IMR-90 (cell line): Measurements from ENCODE around the gene CNDP1. TPM values are rescaled to one million over a fixed set of nuclear protein-coding genes. Genes with fewer than 3 reads are reported as not detected.

Experiments
- ATAC-seq: fragments of 200-7000 bp; cut with Tn5 transposase; 2 replicates; pipeline ENCODE4 v1.9.1; 2020; ENCODE audit warnings: low read depth, mild to moderate bottlenecking, moderate library complexity
- BruUV-seq: library from RNA; stranded (reverse); fragments of 400-500 nt; replicated peaks from 2 replicates; lab custom pipeline; 2021; lab: Mats Ljungman, UMichigan
- CTCF ChIA-PET: fragments of 300-600 bp; formaldehyde crosslinking; extraction: SDS; loops from one replicate; lab custom pipeline; 2021; ENCODE audit warnings: antibody characterized with exemption; lab: Yijun Ruan, JAX
- POLR2A ChIA-PET: fragments of 300-600 bp; sonication (Branson Sonifier 250); formaldehyde crosslinking; loops from one replicate; lab custom pipeline; 2022; ENCODE audit warnings: antibody characterized with exemption; ENCODE audit not compliant: unreplicated experiment; lab: Charles Lee
- DNase-seq: peaks from one replicate; pipeline ENCODE4 v3.0.0; 2013
- H2AFZ ChIP-seq: replicated peaks from 2 replicates; pipeline ENCODE3; 2013; ENCODE audit warnings: low read length, mild to moderate bottlenecking; ENCODE audit not compliant: poor library complexity
- H2AK5ac ChIP-seq: 2 replicates; pipeline ENCODE4 v1.6.1; 2013; ENCODE audit warnings: low read depth, low read length, inconsistent platforms
- H2AK9ac ChIP-seq: replicated peaks from 2 replicates; pipeline ENCODE3; 2013; ENCODE audit warnings: mild to moderate bottlenecking, low read depth, low read length, moderate library complexity; ENCODE audit not compliant: poor library complexity
- H2BK120ac ChIP-seq: 2 replicates; pipeline ENCODE4 v1.6.1; 2013; ENCODE audit warnings: low read depth, low read length, inconsistent platforms
- H2BK15ac ChIP-seq: 3 replicates; pipeline ENCODE4 v1.6.1; 2013; ENCODE audit warnings: low read depth, low read length, inconsistent platforms
- H2BK20ac ChIP-seq: 2 replicates; pipeline ENCODE4 v1.6.1; 2013; ENCODE audit warnings: low read depth, mild to moderate bottlenecking, inconsistent platforms, low read length, moderate library complexity
- H2BK5ac ChIP-seq: 2 replicates; pipeline ENCODE4 v1.6.1; 2013; ENCODE audit warnings: mild to moderate bottlenecking, low read depth, low read length, inconsistent platforms; ENCODE audit not compliant: poor library complexity, severe bottlenecking
- H3K14ac ChIP-seq: replicated peaks from 2 replicates; pipeline ENCODE4 v1.6.1; 2013; ENCODE audit warnings: low read depth, low read length, inconsistent platforms
- H3K18ac ChIP-seq: 2 replicates; pipeline ENCODE4 v1.6.1; 2013; ENCODE audit warnings: low read depth, low read length, control low read depth
- H3K23ac ChIP-seq: 2 replicates; pipeline ENCODE4 v1.6.1; 2013; ENCODE audit warnings: low read depth, low read length, inconsistent platforms
- H3K27ac ChIP-seq: 2 replicates; pipeline ENCODE4 v1.5.1; 2013; ENCODE audit warnings: mild to moderate bottlenecking, control low read depth, low read length; ENCODE audit not compliant: insufficient read depth
- H3K27me3 ChIP-seq: 2 replicates; pipeline ENCODE4 v1.6.1; 2013; ENCODE audit warnings: low read length; ENCODE audit not compliant: control insufficient read depth, insufficient read depth
- H3K36me3 ChIP-seq: 2 replicates; pipeline ENCODE4 v1.6.1; 2013; ENCODE audit warnings: low read length, mixed read lengths; ENCODE audit not compliant: control insufficient read depth, insufficient read depth
- H3K4ac ChIP-seq: 2 replicates; pipeline ENCODE4 v1.6.1; 2013; ENCODE audit warnings: low read depth, low read length, inconsistent platforms
- H3K4me1 ChIP-seq: 2 replicates; pipeline ENCODE4 v1.6.1; 2013; ENCODE audit warnings: low read length, mixed read lengths; ENCODE audit not compliant: control insufficient read depth, insufficient read depth
- H3K4me2 ChIP-seq: 2 replicates; pipeline ENCODE4 v1.6.1; 2013; ENCODE audit warnings: low read depth, mild to moderate bottlenecking, control low read depth, low read length, moderate library complexity
- H3K4me3 ChIP-seq: 2 replicates; pipeline ENCODE4 v1.5.1; 2013; ENCODE audit warnings: low read depth, mild to moderate bottlenecking, control low read depth, low read length, moderate library complexity; ENCODE audit not compliant: insufficient read depth
- H3K56ac ChIP-seq: 2 replicates; pipeline ENCODE4 v1.6.1; 2013; ENCODE audit warnings: low read length, inconsistent platforms; ENCODE audit not compliant: insufficient read depth; ENCODE audit errors: extremely low read depth
- H3K79me1 ChIP-seq, 2 experiments: 2 replicates each; pipeline ENCODE4 v1.6.1; 2013; ENCODE audit warnings: low read length in 2 of 2, inconsistent platforms in 1 of 2, low read depth in 1 of 2
- H3K9ac ChIP-seq: 2 replicates; pipeline ENCODE4 v1.6.1; 2013; ENCODE audit warnings: low read depth, low read length, control low read depth
- H3K9me1 ChIP-seq: 2 replicates; pipeline ENCODE4 v1.6.1; 2013; ENCODE audit warnings: low read length, inconsistent platforms; ENCODE audit not compliant: insufficient read depth
- H3K9me3 ChIP-seq: 2 replicates; pipeline ENCODE4 v1.6.1; 2013; ENCODE audit warnings: low read length; ENCODE audit not compliant: control insufficient read depth, insufficient read depth
- H4K20me1 ChIP-seq: 2 replicates; pipeline ENCODE4 v1.6.1; 2013; ENCODE audit warnings: low read length, inconsistent platforms; ENCODE audit not compliant: insufficient read depth
- H4K5ac ChIP-seq: 2 replicates; pipeline ENCODE4 v1.6.1; 2013; ENCODE audit warnings: mild to moderate bottlenecking, low read depth, low read length, control low read depth
- H4K8ac ChIP-seq, 2 experiments: 2 replicates each; pipeline ENCODE4 v1.6.1; 2013; ENCODE audit warnings: low read depth in 2 of 2, low read length in 2 of 2, control low read depth in 1 of 2, inconsistent platforms in 1 of 2
- H4K91ac ChIP-seq: 2 replicates; pipeline ENCODE4 v1.6.1; 2013; ENCODE audit warnings: low read depth, low read length, inconsistent platforms; ENCODE audit not compliant: insufficient read depth
- CEBPB ChIP-seq: IDR thresholded peaks from 2 replicates; pipeline ENCODE4 v1.6.1; 2012; ENCODE audit warnings: low read depth, low read length, improper control_type of control experiment
- CHD1 ChIP-seq: IDR thresholded peaks from 2 replicates; pipeline ENCODE4 v1.6.1; 2012; ENCODE audit warnings: low read depth, low read length, improper control_type of control experiment
- CTCF ChIP-seq: conservative IDR thresholded peaks from 2 replicates; pipeline ENCODE4 v1.5.1; 2012; ENCODE audit warnings: mild to moderate bottlenecking, low read depth, low read length, improper control_type of control experiment
- ELK1 ChIP-seq: fragments of 150-350 bp; IDR thresholded peaks from 2 replicates; pipeline ENCODE4 v1.6.1; 2016; ENCODE audit warnings: low read depth, mild to moderate bottlenecking, low read length, moderate library complexity, borderline replicate concordance
- FOS ChIP-seq: fragments of 150-350 bp; IDR thresholded peaks from 2 replicates; pipeline ENCODE4 v1.6.1; 2016; ENCODE audit warnings: low read depth, low read length
- MAFK ChIP-seq: IDR thresholded peaks from 2 replicates; pipeline ENCODE4 v1.6.1; 2012; ENCODE audit warnings: low read depth, low read length, improper control_type of control experiment
- MAZ ChIP-seq: IDR thresholded peaks from 2 replicates; pipeline ENCODE4 v1.6.1; 2012; ENCODE audit warnings: low read depth, mild to moderate bottlenecking, low read length, improper control_type of control experiment, moderate library complexity, borderline replicate concordance
- NFE2L2 ChIP-seq: fragments of 150-350 bp; IDR thresholded peaks from 2 replicates; pipeline ENCODE4 v1.6.1; 2016; ENCODE audit warnings: low read depth, mild to moderate bottlenecking, low read length
- POLR2A ChIP-seq: IDR thresholded peaks from 2 replicates; pipeline ENCODE4 v1.6.1; 2012; ENCODE audit warnings: mild to moderate bottlenecking, low read depth, low read length
- RCOR1 ChIP-seq: IDR thresholded peaks from 2 replicates; pipeline ENCODE4 v1.6.1; 2012; ENCODE audit warnings: mild to moderate bottlenecking, low read length, improper control_type of control experiment; ENCODE audit not compliant: insufficient replicate concordance
- RFX5 ChIP-seq: IDR thresholded peaks from 2 replicates; pipeline ENCODE4 v1.8.0; 2012; ENCODE audit warnings: low read depth, mild to moderate bottlenecking, low read length, moderate library complexity
- SMC3 ChIP-seq: fragments of 150-350 bp; IDR thresholded peaks from 2 replicates; pipeline ENCODE4 v1.6.1; 2016; ENCODE audit warnings: low read depth, mild to moderate bottlenecking, antibody characterized with exemption, low read length, moderate library complexity
- WGBS, 2 experiments: methylation state at CpG; one replicate each; pipeline versions ENCODE4 v1.1.5 to v1.1.7; 2013; ENCODE audit warnings: missing lambda C conversion rate in 2 of 2; ENCODE audit not compliant: insufficient read length in 1 of 2; ENCODE audit errors: extremely low coverage in 2 of 2; 5-methylcytosine and 5-hydroxymethylcytosine counted together
- dilution Hi-C: fragments of 300-500 bp; cut with HindIII; formaldehyde crosslinking; loops from one replicate; pipeline ENCODE4 v1.14.3; 2018; ENCODE audit warnings: low sequenced_read_pairs; ENCODE audit not compliant: unreplicated experiment
- in situ Hi-C: fragments of 300-500 bp; cut with MboI; formaldehyde crosslinking; loops from 3 replicates; pipeline ENCODE4 v1.14.3; 2019; ENCODE audit warnings: low sequenced_read_pairs, inconsistent platforms, mixed read lengths
- intact Hi-C: fragments of 100-400 bp; cut with micrococcal nuclease; formaldehyde crosslinking; loops from 2 replicates; pipeline ENCODE4 v1.10.0; 2022
- polyA plus RNA-seq, 3 experiments: library from polyadenylated mRNA; depleted of rRNA; stranded (reverse); fragments of >200 nt; gene quantifications; 2 replicates each; pipeline ENCODE4 v1.2.3, GENCODE V29; 2012; ENCODE audit warnings: low replicate concordance in 1 of 3
- total RNA-seq: library from RNA; depleted of rRNA; stranded (reverse); fragments of >200 nt; gene quantifications from 2 replicates; pipeline ENCODE4 v1.2.3, GENCODE V29; 2012

Gene CNDP1
- total and polyA plus RNA-seq, 2 of the 4 experiments (the other 2 are of a cell fraction): not detected

GRCh38 chr18:74517236-74517630 lies 17.1 kb upstream of the CNDP1 start:
- peaks cover 57% of the 10 kb centered on the region for H3K36me3 ChIP-seq
- H3K4ac ChIP-seq: no peak overlapping the region
- CTCF ChIA-PET: no interaction called here
- no peaks in the 10 kb centered on the region; a peak in 1 of 4 replicates for H3K79me1 ChIP-seq
- H3K9me1 ChIP-seq: no peaks in the 10 kb centered on the region
- no peaks in the 10 kb centered on the region for H3K27me3 ChIP-seq
- no peaks in the 10 kb centered on the region for H3K4me1 ChIP-seq
- no peaks in the 10 kb centered on the region for H3K9me3 ChIP-seq
- no peak overlapping the region for H2AK9ac ChIP-seq
- H4K8ac ChIP-seq: no peak overlapping the region
- H3K56ac ChIP-seq: no peak overlapping the region
- no peak overlapping the region for H4K91ac ChIP-seq
- no peak overlapping the region for H3K23ac ChIP-seq
- POLR2A ChIA-PET: interaction anchor here (0.6 kb wide), 1 partner anchor 34 kb away, joined by 5 read pairs; no protein-coding TSS in a partner anchor
- dilution Hi-C loops (no loop called here), intact Hi-C loops (no loop called here), in situ Hi-C loops (no loop called here)
- H4K5ac ChIP-seq: no peak overlapping the region
- H2BK20ac ChIP-seq: no peak overlapping the region
- no peak overlapping the region for H3K14ac ChIP-seq
- H2AFZ ChIP-seq: no peak overlapping the region
- TF ChIP-seq RCOR1 (no peak), SMC3 (no peak), CHD1 (no peak), CEBPB (no peak), ELK1 (no peak), CTCF (no peak), RFX5 (no peak), MAZ (no peak), MAFK (no peak), POLR2A (no peak), NFE2L2 (no peak), FOS (no peak)
- no peak overlapping the region for H3K18ac ChIP-seq
- H4K20me1 ChIP-seq: no peaks in the 10 kb centered on the region; the same call in 1 of the 2 replicates
- no peak overlapping the region for H3K27ac ChIP-seq
- no peak overlapping the region for H2BK120ac ChIP-seq
- H3K4me2 ChIP-seq: no peak overlapping the region
- H2BK5ac ChIP-seq: no peak overlapping the region
- ATAC-seq (no peak), DNase-seq (no peak)
- BruUV-seq: no TSS peak
- no peak overlapping the region for H2AK5ac ChIP-seq
- H3K9ac ChIP-seq: no peak overlapping the region
- H3K4me3 ChIP-seq: no peak overlapping the region
- 91% methylated on average over 10 of the region's 15 CpGs; no CpG with 5 or more reads in 1 of the 2 experiments for WGBS, 2 experiments
- H2BK15ac ChIP-seq: no peak overlapping the region
